ENCODE measurements around the gene KLF11.
"Not testable (repeated sequence)": the region's sequence is repeated elsewhere in the genome, so short reads cannot be mapped to it uniquely, and the experiment has no call there.

The KLF11 gene

DNA sequence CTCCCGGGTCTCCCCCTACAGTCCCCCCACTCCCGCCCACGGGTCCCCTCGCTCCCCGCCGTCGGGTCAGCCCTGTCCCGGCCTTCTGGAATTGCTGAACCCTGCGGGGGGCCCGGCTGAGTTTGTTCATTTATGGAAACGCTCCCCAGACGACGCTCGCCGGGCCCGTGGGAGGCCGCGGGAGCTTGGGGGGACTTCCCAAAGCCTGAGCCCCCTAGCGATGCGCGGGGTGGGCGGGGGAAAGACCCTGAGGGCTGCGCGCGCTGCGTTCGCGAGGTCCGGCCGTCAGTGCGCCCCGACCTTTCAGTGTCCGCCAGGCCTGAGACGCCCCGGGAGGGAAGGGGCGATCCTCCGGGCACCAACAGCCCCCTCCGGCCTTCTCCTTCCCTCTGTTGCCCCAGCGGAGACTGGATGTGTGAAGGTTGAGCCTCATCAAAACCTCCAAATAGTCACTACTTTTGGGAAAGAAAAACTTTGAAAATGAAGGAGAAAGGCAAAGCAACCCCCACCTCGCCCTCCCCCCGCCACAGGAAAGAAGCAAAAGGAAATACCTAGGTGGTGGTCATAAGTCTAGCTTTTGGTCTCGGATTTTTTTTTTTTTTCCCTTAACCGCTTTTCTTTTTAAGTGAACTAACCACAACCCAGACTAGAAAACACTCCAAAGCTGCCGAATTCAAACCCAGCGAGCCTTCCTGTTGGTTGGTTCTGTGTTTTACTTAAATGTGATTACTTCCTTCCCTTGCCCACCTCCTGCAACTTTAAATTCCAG, 37.4 kb downstream of the KLF11 start:
- DNase-seq: peak in 3 of 58 donors; percentile 18 to 32 (median 28)

DNA sequence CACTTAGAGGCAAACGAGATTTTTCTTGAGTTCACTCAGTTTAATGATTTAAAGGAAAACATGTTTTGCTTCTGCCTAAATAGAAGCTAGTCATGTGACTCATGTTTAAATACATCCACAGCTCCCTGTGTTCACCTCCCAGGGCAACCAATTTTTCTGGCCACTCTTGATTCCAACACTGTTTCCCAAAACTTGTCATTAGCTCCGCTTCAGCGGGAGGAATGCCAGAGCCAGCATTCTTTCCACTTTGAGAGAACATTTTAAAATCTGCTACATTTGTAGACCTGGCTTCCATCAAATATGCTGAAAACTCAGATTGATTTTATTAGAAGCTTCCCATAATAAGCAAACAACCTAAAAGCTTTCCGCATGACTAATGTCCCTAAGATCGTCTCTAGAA, 39.7 kb downstream of the KLF11 start:
- no peak for DNase-seq

- no peak for DNase-seq
Observed at GRCh38 chr2:10083692-10084211, 40.4 kb downstream of the KLF11 start.

GRCh38 chr2:10084223-10084865, 41.0 kb downstream of the KLF11 start:
- no peak for DNase-seq

- DNase-seq: no peak
Observed at GRCh38 chr2:10085043-10085667, 41.8 kb downstream of the KLF11 start.

- no peak for DNase-seq
Observed at GRCh38 chr2:10085668-10086059, 42.3 kb downstream of the KLF11 start.

DNA sequence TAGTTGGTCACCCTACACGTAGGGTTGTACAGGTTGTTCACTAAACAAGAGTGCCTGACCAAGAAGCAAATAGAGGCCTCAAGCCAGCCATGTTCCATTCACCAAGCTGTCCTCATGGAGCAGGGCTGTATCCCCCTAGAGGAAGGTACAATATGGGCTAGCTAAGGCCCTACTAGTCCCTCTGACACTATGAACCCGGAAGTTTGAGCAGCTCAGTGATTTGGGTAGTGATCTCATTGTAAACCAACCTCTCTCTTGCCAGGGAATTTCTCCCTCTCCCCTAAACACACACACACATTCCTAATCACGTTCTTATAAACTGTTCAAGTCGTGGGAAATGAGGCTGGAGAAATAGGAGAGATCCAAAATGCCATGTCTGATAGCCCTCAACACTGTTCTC, 43.6 kb downstream of the KLF11 start:
- no peak for DNase-seq

GRCh38 chr2:10087360-10087759, 44.0 kb downstream of the KLF11 start:
- DNase-seq: no peak

DNA sequence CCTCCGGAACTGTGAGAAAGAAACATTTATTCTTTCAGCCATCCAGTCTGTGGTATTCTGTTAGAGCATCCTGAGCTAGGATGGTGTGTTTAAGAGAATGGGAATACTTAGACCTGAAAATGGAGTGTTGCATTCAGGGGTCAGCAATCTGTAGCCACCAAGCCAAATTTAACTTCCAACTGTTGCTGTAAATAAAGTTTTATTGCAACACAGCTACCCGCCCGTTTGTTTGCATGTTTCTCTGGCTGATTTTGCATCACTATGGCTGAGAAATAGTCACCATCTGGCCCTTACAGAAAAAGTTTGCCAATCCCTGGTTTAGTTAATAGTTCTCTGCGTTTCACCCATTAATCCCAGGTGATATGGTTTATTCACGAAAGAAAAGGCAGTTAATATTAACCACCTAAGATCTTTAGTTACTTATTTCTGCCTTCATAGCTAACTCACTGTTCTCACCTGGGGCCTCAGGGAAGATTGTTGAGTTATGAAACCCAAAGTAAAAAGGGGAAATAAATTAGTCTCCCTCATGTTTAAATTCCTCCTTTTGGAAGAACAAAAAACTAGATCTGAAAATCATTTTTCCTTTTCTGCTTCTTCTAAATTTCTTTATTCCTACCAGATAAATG, 46.3 kb downstream of the KLF11 start:
- DNase-seq: no peak

DNA sequence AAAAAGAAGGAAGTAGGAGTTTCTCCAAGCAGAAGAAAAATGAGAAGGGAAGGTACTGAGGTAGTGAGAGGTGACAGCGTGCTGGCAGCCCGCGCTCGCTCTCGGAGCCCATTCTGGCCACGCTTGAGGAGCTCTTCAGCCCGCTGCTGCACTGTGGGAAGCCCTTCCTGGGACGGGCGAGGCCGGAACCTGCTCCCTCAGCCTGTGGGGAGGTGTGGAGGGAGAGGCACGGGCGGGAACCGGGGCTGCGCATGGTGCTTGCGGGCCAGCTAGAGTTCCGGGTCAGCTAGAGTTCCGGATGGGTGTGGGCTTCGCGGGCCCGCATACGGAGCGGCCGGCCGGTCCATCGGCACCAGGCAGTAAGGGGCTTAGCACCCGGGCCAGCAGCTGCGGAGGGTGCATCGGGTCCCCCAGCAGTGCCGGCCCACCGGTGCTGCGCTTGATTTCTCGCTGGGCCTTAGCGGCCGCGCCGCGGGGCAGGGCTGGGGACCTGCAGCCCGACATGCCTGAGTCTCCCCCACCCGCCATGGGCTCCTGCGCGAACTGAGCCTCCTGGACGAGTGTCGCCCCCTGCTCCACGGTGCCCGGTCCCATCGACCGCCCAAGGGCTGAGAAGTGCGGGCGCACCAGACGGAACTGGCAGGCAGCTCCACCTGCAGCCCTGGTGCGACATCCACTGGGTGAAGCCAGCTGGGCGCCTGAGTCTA, 48.0 kb downstream of the KLF11 start:
- DNase-seq: no peak

DNA sequence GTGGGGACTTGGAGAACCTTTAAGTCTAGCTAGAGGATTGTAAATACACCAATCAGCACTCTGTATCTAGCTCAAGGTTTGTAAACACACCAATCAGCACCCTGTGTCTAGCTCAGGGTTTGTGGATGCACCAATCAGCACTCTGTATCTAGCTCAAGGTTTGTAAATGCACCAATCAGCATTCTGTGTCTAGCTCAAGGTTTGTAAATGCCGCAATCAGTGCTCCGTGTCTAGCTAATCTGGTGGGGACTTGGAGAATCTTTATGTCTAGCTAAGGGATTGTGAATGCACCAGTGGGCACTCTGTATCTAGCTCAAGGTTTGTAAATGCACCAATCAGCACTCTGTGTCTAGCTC, 48.5 kb downstream of the KLF11 start:
- not testable (repeated sequence) for DNase-seq

- DNase-seq: peak in 9 of 58 donors; percentile 6 to 31 (median 20)
Observed at GRCh38 chr2:10094271-10094814, 51.0 kb downstream of the KLF11 start.

DNA sequence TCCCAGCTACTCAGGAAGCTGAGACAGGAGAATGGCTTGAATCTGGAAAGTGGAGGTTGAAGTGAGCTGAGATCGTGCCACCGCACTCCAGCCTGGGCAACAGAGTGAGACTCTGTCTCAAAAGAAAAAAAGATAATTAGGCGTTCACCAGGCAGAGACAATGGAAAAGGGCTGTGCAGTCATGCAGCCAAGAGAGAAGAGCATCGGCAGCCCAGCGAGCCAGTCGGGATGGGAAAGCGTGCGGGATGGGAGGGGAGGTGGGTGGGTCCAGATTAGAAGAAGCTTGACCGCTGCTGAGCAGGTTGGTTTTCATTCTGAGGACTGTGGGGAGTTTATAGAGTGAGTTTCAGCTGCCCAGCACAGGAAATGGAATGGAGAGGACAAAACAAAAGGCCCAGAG, 51.8 kb downstream of the KLF11 start:
- DNase-seq: no peak

GRCh38 chr2:10096641-10097040, 53.3 kb downstream of the KLF11 start:
- DNase-seq: no peak

- DNase-seq: peak in 45 of 58 donors; percentile 9 to 77 (median 35)
Observed at GRCh38 chr2:10097352-10098148, 54.2 kb downstream of the KLF11 start.

DNA sequence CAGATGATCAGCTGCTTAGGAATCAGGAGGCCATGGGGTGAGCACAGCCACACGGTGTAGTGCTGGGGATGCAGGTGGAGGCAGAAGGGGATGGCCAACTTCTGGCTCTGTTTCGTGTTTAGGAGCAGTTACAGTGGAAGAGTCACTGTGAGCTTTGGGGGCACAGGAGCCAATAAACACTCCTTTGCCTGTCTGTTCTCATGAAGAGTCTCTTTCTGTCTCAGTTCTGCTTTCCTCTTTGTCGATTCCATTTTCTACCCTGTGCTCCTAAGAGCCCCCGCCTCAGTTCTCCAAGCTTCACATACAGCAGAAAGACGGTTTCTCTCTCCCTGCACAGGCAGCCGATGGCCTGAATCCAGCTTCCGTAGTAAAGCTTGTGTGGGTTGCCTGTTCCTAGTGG, 58.1 kb downstream of the KLF11 start:
- no peak for DNase-seq

DNA sequence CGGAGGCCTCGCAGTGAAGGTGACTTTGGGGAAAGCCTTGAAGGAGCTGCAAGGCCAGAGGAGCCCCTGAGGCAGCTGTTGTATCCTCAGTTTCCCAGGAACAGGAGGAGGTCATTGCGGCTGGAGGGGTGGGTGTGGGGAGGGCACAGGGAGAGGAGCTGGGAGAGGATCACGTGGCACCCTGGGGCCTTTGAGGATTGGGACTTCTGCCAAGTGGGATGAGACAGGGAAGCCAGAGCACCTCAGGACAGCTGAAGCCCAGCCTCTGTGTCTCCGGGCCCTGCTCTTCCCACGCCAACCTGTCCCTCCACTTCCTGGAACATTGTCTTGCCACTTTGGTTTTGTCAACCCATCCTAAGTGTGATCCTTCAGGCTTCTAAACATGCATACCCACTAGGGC, 59.8 kb downstream of the KLF11 start:
- no peak for DNase-seq
